H1 (cell line): ENCODE measurements around the gene SH3PXD2A. TPM values are rescaled to one million over a fixed set of nuclear protein-coding genes. Genes with fewer than 3 reads are reported as not detected.

Experiments
- GABPA ChIP-seq: IDR thresholded peaks from 2 replicates; pipeline ENCODE4 v1.6.1; 2011; ENCODE audit warnings: mild to moderate bottlenecking, low read length, moderate library complexity, borderline replicate concordance; ENCODE audit not compliant: insufficient read depth
- JUND ChIP-seq: IDR thresholded peaks from 2 replicates; pipeline ENCODE4 v1.6.1; 2011; ENCODE audit warnings: mild to moderate bottlenecking, improper control_type of control experiment, low read length
- KDM4A ChIP-seq: IDR thresholded peaks from one replicate; pipeline ENCODE4 v1.7.1; 2012; ENCODE audit warnings: low read depth, mild to moderate bottlenecking, moderate library complexity, low read length, inconsistent platforms; ENCODE audit not compliant: severe bottlenecking
- RBBP5 ChIP-seq: IDR thresholded peaks from 2 replicates; pipeline ENCODE4 v1.7.1; 2012; ENCODE audit warnings: low read depth, mild to moderate bottlenecking, inconsistent platforms, low read length, moderate library complexity, borderline replicate concordance
- SP2 ChIP-seq: IDR thresholded peaks from 2 replicates; pipeline ENCODE4 v1.6.1; 2012; ENCODE audit warnings: mild to moderate bottlenecking, low read length, inconsistent platforms
- polyA plus RNA-seq, 7 experiments: library from polyadenylated mRNA; depleted of rRNA in 3 of 7; stranded (reverse) in 5 of 7; unstranded in 2 of 7; fragments of >200 nt in 5 of 7; fragments of 200-250 nt in 2 of 7; gene quantifications; 1 replicate in 5 of 7; 2 replicates in 1 of 7; 4 replicates in 1 of 7; pipeline versions ENCODE4 v1.2.1 to v1.2.3, GENCODE V29; 2011 to 2013; ENCODE audit warnings: missing spikeins in 2 of 7, mixed read lengths in 2 of 7
- total RNA-seq: library from RNA; stranded (reverse); fragmentation: NEBNext Ultra II Directional; extraction: Animal tissue kit (Norgen Biotek cat#: 25700); gene quantifications from 2 replicates; pipeline ENCODE4 v1.2.1, GENCODE V29; 2021
- TF ChIP-seq, protein P1 (sequence below), 3 experiments: IDR thresholded peaks; 1 replicate in 2 of 3; 2 replicates in 1 of 3; pipeline versions ENCODE4 v1.5.1 to v1.6.1; 2011; ENCODE audit warnings: low read length in 3 of 3, mild to moderate bottlenecking in 3 of 3, inconsistent platforms in 2 of 3, low read depth in 1 of 3, moderate library complexity in 1 of 3; ENCODE audit not compliant: insufficient read depth in 1 of 3; ENCODE audit errors: control extremely low read depth in 1 of 3

SH3PXD2A gene
- total and polyA plus RNA-seq, 2 of the 8 experiments (the other 6 are each of a cell fraction or from before 2014, with no cell fraction given): 5.4 to 16.3 TPM

DNA sequence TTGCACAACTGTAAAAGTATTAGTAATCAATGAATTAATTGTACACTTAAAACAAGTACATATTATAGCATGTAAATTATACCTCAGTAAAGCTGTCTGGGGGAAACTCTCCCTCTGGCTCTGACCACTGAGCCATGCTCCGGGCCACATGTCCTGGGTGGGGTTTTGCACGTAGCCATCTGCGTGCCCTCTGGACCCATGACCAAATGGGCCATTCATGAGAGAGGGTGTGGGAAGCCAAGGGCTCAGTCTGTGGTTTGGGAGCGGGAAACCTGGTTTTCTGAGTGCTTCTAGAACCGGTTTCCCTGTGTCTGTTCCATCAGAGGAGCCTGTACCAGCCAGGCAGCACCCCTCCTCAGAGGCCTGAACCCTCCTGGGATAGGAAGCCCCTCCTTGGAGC, 143.2 kb downstream of the SH3PXD2A start (continued):
- TF ChIP-seq JUND (no peak), SP2 (no peak), RBBP5 (no peak), GABPA (no peak), KDM4A (no peak)
- TF ChIP-seq, protein P1, sequence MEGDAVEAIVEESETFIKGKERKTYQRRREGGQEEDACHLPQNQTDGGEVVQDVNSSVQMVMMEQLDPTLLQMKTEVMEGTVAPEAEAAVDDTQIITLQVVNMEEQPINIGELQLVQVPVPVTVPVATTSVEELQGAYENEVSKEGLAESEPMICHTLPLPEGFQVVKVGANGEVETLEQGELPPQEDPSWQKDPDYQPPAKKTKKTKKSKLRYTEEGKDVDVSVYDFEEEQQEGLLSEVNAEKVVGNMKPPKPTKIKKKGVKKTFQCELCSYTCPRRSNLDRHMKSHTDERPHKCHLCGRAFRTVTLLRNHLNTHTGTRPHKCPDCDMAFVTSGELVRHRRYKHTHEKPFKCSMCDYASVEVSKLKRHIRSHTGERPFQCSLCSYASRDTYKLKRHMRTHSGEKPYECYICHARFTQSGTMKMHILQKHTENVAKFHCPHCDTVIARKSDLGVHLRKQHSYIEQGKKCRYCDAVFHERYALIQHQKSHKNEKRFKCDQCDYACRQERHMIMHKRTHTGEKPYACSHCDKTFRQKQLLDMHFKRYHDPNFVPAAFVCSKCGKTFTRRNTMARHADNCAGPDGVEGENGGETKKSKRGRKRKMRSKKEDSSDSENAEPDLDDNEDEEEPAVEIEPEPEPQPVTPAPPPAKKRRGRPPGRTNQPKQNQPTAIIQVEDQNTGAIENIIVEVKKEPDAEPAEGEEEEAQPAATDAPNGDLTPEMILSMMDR (IDR thresholded peaks at IDR 0.05; ENCODE audit: control extremely low read depth in 1 of 3, insufficient read depth in 1 of 3, low read depth in 1 of 3, low read length in 3 of 3): no peak
- TF ChIP-seq, all 59 proteins: peak for 0
